Esophagus muscularis mucosa (tissue), 3 donors: Measurements from ENCODE around the gene COL5A1.

Experiments used
- POLR2A ChIP-seq: fragments of 450-650 bp; IDR thresholded peaks from one replicate; pipeline ENCODE4 v1.6.1; 2017; ENCODE audit warnings: antibody characterized with exemption, moderate library complexity, mild to moderate bottlenecking, low read depth
- POLR2AphosphoS5 ChIP-seq, 2 donors: sonication (generic); formaldehyde crosslinking; IDR thresholded peaks; one replicate each; pipeline ENCODE4 v1.6.1; 2017; ENCODE audit warnings: antibody characterized with exemption in 2 of 2
- TF ChIP-seq, protein P1 (sequence below), 3 experiments: fragments of 200-600 bp in 2 of 3; fragments of 450-650 bp in 1 of 3; sonication (generic) in 2 of 3; IDR thresholded peaks; one replicate each; pipeline ENCODE4 v1.5.1; 2017 to 2019; ENCODE audit warnings: antibody characterized with exemption in 3 of 3, mild to moderate bottlenecking in 2 of 3, moderate library complexity in 1 of 3

DNA sequence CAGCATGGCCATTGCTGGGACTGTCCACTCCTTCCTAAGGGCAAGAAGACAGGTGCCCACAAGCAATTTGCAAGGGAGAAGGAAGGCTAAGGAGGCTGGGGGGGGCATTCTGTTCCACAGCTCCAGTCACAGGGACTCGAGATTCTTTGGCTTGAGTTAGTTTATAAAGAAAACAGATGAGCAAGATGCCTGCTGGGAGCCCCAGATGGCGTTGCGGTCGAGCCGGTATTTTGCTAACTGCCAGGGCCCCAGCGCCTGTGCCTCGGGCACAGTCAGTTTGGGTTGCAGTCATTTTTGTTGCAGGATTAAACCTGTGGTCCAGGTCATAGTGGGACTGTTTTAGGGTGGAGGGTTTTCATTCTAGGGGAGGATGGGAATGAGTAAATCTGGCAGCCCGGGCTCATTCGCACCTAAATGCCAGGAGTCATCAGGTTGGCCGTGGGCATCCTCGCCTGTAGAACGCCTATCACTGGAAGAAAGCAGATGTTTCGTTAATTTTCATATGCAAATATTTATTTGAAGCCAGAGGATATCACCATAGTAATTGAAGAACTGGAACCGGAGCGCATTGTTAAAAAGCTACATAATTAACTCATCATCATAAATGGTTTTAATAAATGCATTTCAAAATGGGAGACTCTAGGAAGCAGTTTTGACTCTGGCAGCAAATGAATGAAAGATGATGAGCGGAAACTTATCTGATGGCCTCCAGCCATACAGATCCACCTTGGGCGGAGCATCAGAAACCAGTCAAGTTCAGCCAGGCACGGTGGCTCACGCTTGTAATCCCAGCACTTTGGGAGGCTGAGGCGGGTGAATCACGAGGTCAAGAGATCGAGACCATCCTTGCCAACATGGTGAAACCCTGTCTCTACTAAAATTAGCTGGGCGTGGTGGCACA is 151.9 kb downstream of the COL5A1 start:
- TF ChIP-seq, protein P1, sequence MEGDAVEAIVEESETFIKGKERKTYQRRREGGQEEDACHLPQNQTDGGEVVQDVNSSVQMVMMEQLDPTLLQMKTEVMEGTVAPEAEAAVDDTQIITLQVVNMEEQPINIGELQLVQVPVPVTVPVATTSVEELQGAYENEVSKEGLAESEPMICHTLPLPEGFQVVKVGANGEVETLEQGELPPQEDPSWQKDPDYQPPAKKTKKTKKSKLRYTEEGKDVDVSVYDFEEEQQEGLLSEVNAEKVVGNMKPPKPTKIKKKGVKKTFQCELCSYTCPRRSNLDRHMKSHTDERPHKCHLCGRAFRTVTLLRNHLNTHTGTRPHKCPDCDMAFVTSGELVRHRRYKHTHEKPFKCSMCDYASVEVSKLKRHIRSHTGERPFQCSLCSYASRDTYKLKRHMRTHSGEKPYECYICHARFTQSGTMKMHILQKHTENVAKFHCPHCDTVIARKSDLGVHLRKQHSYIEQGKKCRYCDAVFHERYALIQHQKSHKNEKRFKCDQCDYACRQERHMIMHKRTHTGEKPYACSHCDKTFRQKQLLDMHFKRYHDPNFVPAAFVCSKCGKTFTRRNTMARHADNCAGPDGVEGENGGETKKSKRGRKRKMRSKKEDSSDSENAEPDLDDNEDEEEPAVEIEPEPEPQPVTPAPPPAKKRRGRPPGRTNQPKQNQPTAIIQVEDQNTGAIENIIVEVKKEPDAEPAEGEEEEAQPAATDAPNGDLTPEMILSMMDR (IDR thresholded peaks at IDR 0.05), result no peak
- TF ChIP-seq POLR2AphosphoS5 (IDR thresholded peaks at IDR 0.05) (no peak), POLR2A (no peak)
